GM12878 (cell line): ENCODE results near the gene RIMBP2. TPM values are rescaled to one million over a fixed set of nuclear protein-coding genes. Genes with fewer than 3 reads are reported as not detected.

Source experiments
- ATAC-seq: fragments of 200-7000 bp; cut with Tn5 transposase; 3 replicates; pipeline ENCODE4 v1.9.1; 2020; ENCODE audit warnings: mild to moderate bottlenecking, moderate library complexity
- BruUV-seq: library from RNA; stranded (reverse); fragments of 400-500 nt; replicated peaks from 2 replicates; lab custom pipeline; 2021; lab: Mats Ljungman, UMichigan
- CTCF ChIA-PET: fragments of 300-600 bp; sonication (Branson Sonifier 250); formaldehyde crosslinking; extraction: SDS; loops from one replicate; lab custom pipeline; 2021; ENCODE audit warnings: inconsistent platforms; lab: Yijun Ruan, JAX
- POLR2A ChIA-PET: fragments of 350-600 bp; formaldehyde crosslinking; extraction: SDS; loops from one replicate; lab custom pipeline; 2021; ENCODE audit warnings: inconsistent platforms; lab: Charles Lee
- RAD21 ChIA-PET: fragments of 300-600 bp; sonication (Branson Sonifier 250); formaldehyde crosslinking; loops from one replicate; lab custom pipeline; 2023; ENCODE audit warnings: antibody characterized with exemption; ENCODE audit not compliant: unreplicated experiment; lab: Charles Lee
- SMC1A ChIA-PET: fragments of 300-600 bp; sonication (Branson Sonifier 250); formaldehyde crosslinking; loops from one replicate; lab custom pipeline; 2023; ENCODE audit not compliant: unreplicated experiment, uncharacterized antibody; lab: Charles Lee
- DNase-seq: peaks from one replicate; pipeline ENCODE4 v3.0.0-alpha.2; 2011; ENCODE audit warnings: low read depth, low spot score
- FAIRE-seq: peaks from 3 replicates; lab custom pipeline; 2011; peaks lifted over from hg19 to GRCh38; lab: Jason Lieb, UNC
- H2AFZ ChIP-seq: 2 replicates; pipeline ENCODE4 v1.6.0; 2011; ENCODE audit warnings: low read depth, low read length, control low read depth; ENCODE audit not compliant: control insufficient read depth
- H3K27ac ChIP-seq: 2 replicates; pipeline ENCODE4 v1.5.1; 2011; ENCODE audit warnings: control low read depth; ENCODE audit not compliant: control insufficient read depth, insufficient read depth
- H3K27me3 ChIP-seq, 2 experiments: replicated peaks in 1 of 2; 2 replicates each; pipeline versions ENCODE4 v1.6.0 to v1.6.1; 2011; ENCODE audit warnings: low read length in 1 of 2; ENCODE audit not compliant: control insufficient read depth in 2 of 2, insufficient read depth in 2 of 2
- H3K36me3 ChIP-seq, 2 experiments: 2 replicates each; pipeline ENCODE4 v1.5.1; 2011; ENCODE audit warnings: low read length in 1 of 2; ENCODE audit not compliant: control insufficient read depth in 2 of 2, insufficient read depth in 2 of 2
- H3K4me1 ChIP-seq: 2 replicates; pipeline ENCODE4 v1.6.1; 2011; ENCODE audit warnings: mild to moderate bottlenecking, low read length, moderate library complexity, mixed read lengths; ENCODE audit not compliant: control insufficient read depth, insufficient read depth
- H3K4me2 ChIP-seq: 2 replicates; pipeline ENCODE4 v1.6.0; 2011; ENCODE audit warnings: control low read depth; ENCODE audit not compliant: control insufficient read depth, insufficient read depth
- H3K4me3 ChIP-seq: fragments of 200-600 bp; sonication (generic); 2 replicates; pipeline ENCODE4 v1.5.1; 2016
- H3K79me2 ChIP-seq: 2 replicates; pipeline ENCODE4 v1.6.0; 2011; ENCODE audit warnings: low read length; ENCODE audit not compliant: control insufficient read depth, insufficient read depth
- H3K9ac ChIP-seq: 2 replicates; pipeline ENCODE4 v1.8.0; 2011; ENCODE audit warnings: low read length, control low read depth, mixed read lengths; ENCODE audit not compliant: control insufficient read depth, insufficient read depth
- H3K9me3 ChIP-seq: replicated peaks from 3 replicates; pipeline ENCODE4 v1.5.1; 2011; ENCODE audit warnings: mild to moderate bottlenecking, low read length; ENCODE audit not compliant: control insufficient read depth, insufficient read depth
- H4K20me1 ChIP-seq: 2 replicates; pipeline ENCODE4 v1.6.0; 2011; ENCODE audit not compliant: control insufficient read depth, insufficient read depth
- REST ChIP-seq: IDR thresholded peaks from 2 replicates; pipeline ENCODE4 v1.6.1; 2012; ENCODE audit warnings: mild to moderate bottlenecking, low read depth, low read length
- USF2 ChIP-seq: IDR thresholded peaks from 2 replicates; pipeline ENCODE4 v1.6.1; 2011; ENCODE audit warnings: low read depth, low read length, improper control_type of control experiment, borderline replicate concordance
- WGBS: methylation state at CpG from one replicate; pipeline ENCODE4 v1.1.6; 2016; ENCODE audit warnings: low lambda C conversion rate; ENCODE audit not compliant: insufficient replicate concordance, insufficient coverage; ENCODE audit errors: missing lambda C conversion rate; 5-methylcytosine and 5-hydroxymethylcytosine counted together
- in situ Hi-C: fragments of 300-500 bp; cut with MboI; formaldehyde crosslinking; loops from 9 replicates; pipeline ENCODE4 v1.14.3; 2018; ENCODE audit warnings: mixed read lengths
- intact Hi-C: fragments of 100-400 bp; cut with micrococcal nuclease; formaldehyde crosslinking; loops from one replicate; pipeline ENCODE4 v1.14.2; 2022; ENCODE audit not compliant: unreplicated experiment
- polyA plus RNA-seq, 11 experiments: library from polyadenylated mRNA; depleted of rRNA in 4 of 11; unstranded in 6 of 11; stranded (reverse) in 5 of 11; fragments of >200 nt; fragmentation: Nextera tagmentation in 4 of 11; fragmentation: Illumina TruSeq in 1 of 11; extraction: Ambion mirVana in 4 of 11; extraction: Trizol in 1 of 11; gene quantifications; 1 replicate in 1 of 11; 2 replicates in 10 of 11; pipeline versions ENCODE4 v1.2.1 to v1.2.3, GENCODE V29; 2011 to 2016; ENCODE audit warnings: inconsistent platforms in 2 of 11, missing spikeins in 2 of 11, low read depth in 1 of 11
- total RNA-seq, 4 experiments: library from RNA; depleted of rRNA in 3 of 4; stranded (reverse); fragments of >200 nt in 3 of 4; fragmentation: Illumina TruSeq in 1 of 4; extraction: Trizol in 1 of 4; gene quantifications; 2 replicates each; pipeline versions ENCODE4 v1.2.1 to v1.2.3, GENCODE V29; 2013 to 2021

RIMBP2 gene
- total and polyA plus RNA-seq, 10 of the 15 experiments (the other 5 are each of a cell fraction or from before 2014, with no cell fraction given), result 0.04 to 2.9 (median 0.07) TPM; not detected in 1

- no peak overlapping the region for H3K4me2 ChIP-seq
- intact Hi-C loops (no loop called here), in situ Hi-C loops (no loop called here)
- 12% methylated on average over 7 of the region's 7 CpGs for WGBS
- CTCF ChIA-PET, result no interaction called here
- no peak for ATAC-seq
- H3K9ac ChIP-seq, result no peak overlapping the region
- DNase-seq, result no peak
- H3K79me2 ChIP-seq, result no peaks in the 10 kb centered on the region
- FAIRE-seq, result no peak
- no TSS peak for BruUV-seq
- H3K4me1 ChIP-seq, result no peaks in the 10 kb centered on the region
- no peaks in the 10 kb centered on the region; the same call in 2 of the 3 replicates for H3K9me3 ChIP-seq
- H3K4me3 ChIP-seq, result no peak overlapping the region
- H2AFZ ChIP-seq, result no peak overlapping the region
- POLR2A ChIA-PET, result no interaction called here
- TF ChIP-seq USF2 (no peak), REST (peak; percentile 83)
- no peaks in the 10 kb centered on the region for H3K27me3 ChIP-seq
- no peaks in the 10 kb centered on the region for H4K20me1 ChIP-seq
- RAD21 ChIA-PET, result no interaction called here
- H3K27ac ChIP-seq, result no peak overlapping the region
- SMC1A ChIA-PET, result no interaction called here
- no peaks in the 10 kb centered on the region for H3K36me3 ChIP-seq
Measured at GRCh38 chr12:130552483-130552996, 163.6 kb downstream of the RIMBP2 start.
